Measurements from ENCODE around the gene ACSM3. TPM values are rescaled to one million over a fixed set of nuclear protein-coding genes. Genes with fewer than 3 reads are reported as not detected.

ACSM3 gene
- total RNA-seq, 4 donors from 2014 or later = 2.1 to 16.4 (median 11.7) TPM

GRCh38 chr16:20818929-20819585, 55.2 kb downstream of the ACSM3 start:
- Histone ChIP-seq H3K36me3 (peaks cover 0 to 3% (median 0%) of the 10 kb centered on the region in 3 donors), H3K27me3 (no peaks in the 10 kb centered on the region)
- TF ChIP-seq POLR2A (IDR thresholded peaks at IDR 0.05) (no peak), CTCF (IDR thresholded peaks at IDR 0.05) (no peak)

GRCh38 chr16:20821682-20822081, 57.9 kb downstream of the ACSM3 start:
- H3K27me3 ChIP-seq = no peaks in the 10 kb centered on the region

More at GRCh38 chr16:20818929-20819585, 55.2 kb downstream of the ACSM3 start:
- no peak overlapping the region for H3K27ac ChIP-seq
- H3K4me3 ChIP-seq = no peak overlapping the region
- no peaks in the 10 kb centered on the region for H3K9me3 ChIP-seq
- H3K4me1 ChIP-seq = no peaks in the 10 kb centered on the region
- DNase-seq = no peak

GRCh38 chr16:20822521-20823325, 58.9 kb downstream of the ACSM3 start:
- Histone ChIP-seq H3K4me3 (no peak overlapping the region), H3K36me3 (no peaks in the 10 kb centered on the region), H3K27me3 (no peaks in the 10 kb centered on the region), H3K27ac (no peak overlapping the region), H3K4me1 (no peaks in the 10 kb centered on the region), H3K9me3 (no peaks in the 10 kb centered on the region)
- TF ChIP-seq POLR2A (IDR thresholded peaks at IDR 0.05) (no peak), CTCF (IDR thresholded peaks at IDR 0.05) (no peak)
- DNase-seq = no peak

More at GRCh38 chr16:20821682-20822081, 57.9 kb downstream of the ACSM3 start:
- Histone ChIP-seq H3K36me3 (no peaks in the 10 kb centered on the region), H3K4me3 (no peak overlapping the region), H3K9me3 (no peaks in the 10 kb centered on the region), H3K27ac (no peak overlapping the region), H3K4me1 (no peaks in the 10 kb centered on the region)
- no peak for TF ChIP-seq CTCF (IDR thresholded peaks at IDR 0.05)
- no peak for TF ChIP-seq POLR2A (IDR thresholded peaks at IDR 0.05)
- DNase-seq = no peak

- Histone ChIP-seq H3K9me3 (no peaks in the 10 kb centered on the region), H3K36me3 (no peaks in the 10 kb centered on the region), H3K27me3 (no peaks in the 10 kb centered on the region), H3K27ac (no peak overlapping the region), H3K4me3 (no peak overlapping the region), H3K4me1 (no peaks in the 10 kb centered on the region)
- no peak for DNase-seq
- TF ChIP-seq CTCF (IDR thresholded peaks at IDR 0.05) = no peak
- TF ChIP-seq POLR2A (IDR thresholded peaks at IDR 0.05) = no peak
Observed at GRCh38 chr16:20826039-20826566, 62.3 kb downstream of the ACSM3 start.

- no peak for TF ChIP-seq CTCF (IDR thresholded peaks at IDR 0.05)
- no peaks in the 10 kb centered on the region for H3K27me3 ChIP-seq
- H3K9me3 ChIP-seq = no peaks in the 10 kb centered on the region
- no peak overlapping the region for H3K4me3 ChIP-seq
- no peak for DNase-seq
- H3K4me1 ChIP-seq = no peaks in the 10 kb centered on the region
- no peaks in the 10 kb centered on the region for H3K36me3 ChIP-seq
- H3K27ac ChIP-seq = no peak overlapping the region
Observed at GRCh38 chr16:20829536-20829935, 65.7 kb downstream of the ACSM3 start.
